NK-92 treated with Interleukin-12 subunit alpha and Interleukin-12 subunit beta, amount 100 ng/mL, for 24 hours (cell line): Measurements from ENCODE around the gene ERBB3.
A peak's percentile ranks its signal among the peaks of the same experiment; 100 is the strongest.
"Not testable (repeated sequence)": the region's sequence is repeated elsewhere in the genome, so short reads cannot be mapped to it uniquely, and the experiment has no call there.

Source experiments
- DNase-seq: peaks from one replicate; lab custom pipeline; 2025; lab: John Stamatoyannopoulos, UW

ERBB3 gene

DNA sequence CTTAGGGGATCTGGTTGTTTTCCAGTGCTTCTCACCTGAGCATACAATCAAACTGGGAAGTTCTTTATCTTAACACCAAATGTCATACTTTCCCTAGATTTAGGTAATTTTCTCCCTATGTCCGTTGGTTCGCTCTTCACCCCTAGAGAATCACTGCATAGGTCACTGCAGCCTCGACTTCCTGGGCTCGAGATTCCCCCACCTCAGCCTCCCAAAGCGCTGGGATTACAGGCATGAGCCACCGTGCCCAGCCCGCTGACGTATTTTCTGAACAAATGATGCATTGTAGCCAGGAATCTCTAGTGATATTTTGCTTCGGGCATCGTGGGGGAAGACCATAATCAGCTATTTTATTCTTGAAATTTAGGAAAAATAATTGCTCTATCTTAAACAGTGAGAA lies 35.4 kb downstream of the ERBB3 start:
- no peak for DNase-seq

DNA sequence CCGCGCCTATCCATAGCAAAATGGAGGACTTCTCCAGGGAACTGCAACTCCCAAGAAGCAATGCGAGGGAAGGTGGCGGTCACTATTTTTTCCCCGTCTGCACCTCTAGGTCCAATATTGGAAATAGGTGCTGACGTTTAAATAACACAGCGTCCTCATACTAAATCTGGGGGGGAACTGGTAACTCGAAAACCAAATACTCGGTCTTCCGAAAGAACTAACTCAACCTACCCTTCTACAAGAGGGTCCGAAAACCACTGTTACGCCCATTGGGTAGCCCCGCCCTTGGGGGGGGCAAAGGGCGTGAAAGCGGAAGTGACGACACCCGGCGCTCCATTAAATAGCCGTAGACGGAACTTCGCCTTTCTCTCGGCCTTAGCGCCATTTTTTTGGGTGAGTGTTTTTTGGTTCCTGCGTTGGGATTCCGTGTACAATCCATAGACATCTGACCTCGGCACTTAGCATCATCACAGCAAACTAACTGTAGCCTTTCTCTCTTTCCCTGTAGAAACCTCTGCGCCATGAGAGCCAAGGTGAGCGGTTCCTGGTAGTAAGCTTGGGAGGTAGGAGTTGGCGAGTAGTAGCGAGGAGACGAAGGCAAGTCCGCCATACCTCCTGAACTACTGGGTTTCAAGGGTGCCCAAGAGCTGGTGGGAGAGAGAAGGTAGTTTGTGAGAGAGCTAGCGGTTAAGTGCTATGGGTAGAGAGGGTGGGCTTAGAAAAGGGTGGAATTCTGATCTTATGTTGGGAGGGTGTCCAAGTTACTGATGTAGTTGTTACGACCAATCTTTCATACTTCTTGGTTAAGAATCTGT lies 36.5 kb downstream of the ERBB3 start, which contains the start of gene RPL41:
TSS of gene RPL41 (plus strand) at position 367 of the 815 bp plus-strand sequence.
- peak; percentile 71 for DNase-seq

DNA sequence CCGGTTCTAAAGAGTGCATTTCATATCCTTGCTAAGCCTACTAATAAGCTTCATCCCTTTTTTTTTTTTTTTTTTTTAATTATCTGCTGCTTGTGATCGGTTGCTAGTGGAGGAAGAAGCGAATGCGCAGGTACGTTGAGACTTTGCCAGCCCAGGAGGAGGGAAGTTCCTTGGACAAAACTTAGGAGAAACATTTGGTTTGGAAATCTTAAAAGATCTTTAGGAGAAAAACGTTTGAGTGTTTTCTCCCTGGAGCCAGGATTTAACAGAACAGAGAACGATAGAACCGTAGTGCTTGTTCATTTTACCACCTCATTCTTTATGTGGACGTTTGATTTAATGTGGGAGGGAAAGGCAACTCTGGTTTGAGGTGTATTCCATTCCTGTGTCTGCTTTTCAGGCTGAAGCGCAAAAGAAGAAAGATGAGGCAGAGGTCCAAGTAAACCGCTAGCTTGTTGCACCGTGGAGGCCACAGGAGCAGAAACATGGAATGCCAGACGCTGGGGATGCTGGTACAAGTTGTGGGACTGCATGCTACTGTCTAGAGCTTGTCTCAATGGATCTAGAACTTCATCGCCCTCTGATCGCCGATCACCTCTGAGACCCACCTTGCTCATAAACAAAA lies 37.2 kb downstream of the ERBB3 start:
- DNase-seq: not testable (repeated sequence)

GRCh38 chr12:56117778-56118687 lies 38.1 kb downstream of the ERBB3 start, which contains the start of gene ZC3H10:
ZC3H10 (plus strand) TSS chr12:56118266; CDS start chr12:56120563, 2,297 bp downstream.
- peak; percentile 96 for DNase-seq

DNA sequence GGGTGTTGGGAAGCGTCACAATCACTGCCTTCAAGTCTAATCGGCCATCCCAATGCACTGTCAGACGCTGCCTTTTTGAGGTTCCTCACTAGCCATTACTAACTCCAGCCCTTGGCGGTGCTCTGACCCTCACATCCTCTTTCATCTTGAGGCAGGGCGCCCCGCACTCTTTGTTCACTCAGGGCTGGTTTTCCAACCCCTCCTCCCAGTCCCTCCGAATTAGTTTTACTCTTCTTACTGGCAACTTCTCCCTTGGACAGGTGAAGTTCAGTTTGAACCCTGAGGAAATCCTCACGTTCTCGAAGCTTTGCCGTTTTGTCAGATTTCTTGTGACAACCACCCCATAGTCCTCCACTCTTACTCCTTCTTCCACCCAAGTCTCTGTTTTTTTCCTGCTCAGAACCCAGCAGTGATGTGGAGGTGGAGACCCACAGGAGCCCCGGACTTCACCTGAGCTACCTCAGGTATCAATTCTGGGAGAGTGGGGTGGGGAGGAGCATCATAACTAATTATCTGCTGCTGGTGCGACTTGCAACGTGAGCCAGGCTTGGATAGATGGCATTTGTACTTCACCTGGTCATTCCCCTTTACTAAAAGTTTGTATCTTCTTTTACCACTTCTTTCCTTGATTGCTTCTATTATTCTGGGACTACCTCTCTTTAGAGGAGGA lies 38.9 kb downstream of the ERBB3 start:
- DNase-seq: no peak

DNA sequence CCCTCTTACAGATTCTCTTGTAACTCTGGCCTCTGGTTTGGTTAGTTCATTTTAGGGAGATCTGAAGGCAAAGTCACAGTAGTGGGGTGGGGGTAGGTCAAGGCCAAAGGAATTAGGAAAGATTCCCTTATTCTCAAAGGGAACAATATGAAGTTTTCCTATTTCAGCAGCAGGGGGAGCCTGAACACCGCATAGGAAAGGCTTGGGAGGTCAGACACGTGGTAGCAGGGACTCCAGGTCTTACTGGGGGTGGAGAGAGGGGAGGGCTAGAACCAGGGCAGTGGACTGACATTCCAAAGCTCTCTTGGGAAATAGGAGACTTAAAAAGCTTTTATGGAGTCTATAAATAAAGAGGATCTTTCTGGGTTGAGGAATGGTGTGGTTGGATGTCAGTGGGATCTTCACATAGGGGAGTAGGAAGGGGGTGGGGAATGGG lies 39.4 kb downstream of the ERBB3 start:
- peak; percentile 40 for DNase-seq

- DNase-seq: no peak
Observed at GRCh38 chr12:56120158-56120846, 40.3 kb downstream of the ERBB3 start.

DNA sequence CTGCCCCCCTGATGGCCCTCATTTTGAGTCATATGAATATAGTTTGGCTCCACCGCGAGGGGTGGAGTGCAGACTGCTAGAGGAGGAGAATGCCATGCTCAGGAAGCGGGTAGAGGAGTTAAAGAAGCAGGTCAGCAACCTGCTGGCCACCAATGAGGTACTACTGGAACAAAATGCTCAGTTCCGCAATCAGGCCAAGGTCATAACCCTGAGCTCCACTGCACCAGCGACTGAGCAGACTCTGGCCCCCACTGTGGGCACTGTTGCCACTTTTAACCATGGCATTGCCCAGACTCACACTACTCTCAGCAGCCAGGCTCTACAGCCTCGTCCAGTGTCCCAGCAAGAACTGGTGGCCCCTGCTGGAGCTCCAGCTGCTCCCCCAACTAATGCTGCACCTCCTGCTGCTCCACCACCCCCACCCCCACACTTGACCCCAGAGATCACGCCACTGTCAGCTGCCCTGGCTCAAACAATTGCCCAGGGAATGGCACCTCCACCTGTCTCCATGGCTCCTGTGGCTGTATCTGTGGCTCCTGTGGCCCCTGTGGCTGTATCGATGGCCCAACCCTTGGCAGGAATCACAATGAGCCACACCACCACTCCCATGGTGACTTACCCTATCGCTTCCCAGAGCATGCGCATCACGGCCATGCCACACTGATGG lies 41.4 kb downstream of the ERBB3 start:
- no peak for DNase-seq

- DNase-seq: no peak
Observed at GRCh38 chr12:56122637-56123036, 42.7 kb downstream of the ERBB3 start.

GRCh38 chr12:56124133-56124532 lies 44.2 kb downstream of the ERBB3 start:
- DNase-seq: no peak

DNA sequence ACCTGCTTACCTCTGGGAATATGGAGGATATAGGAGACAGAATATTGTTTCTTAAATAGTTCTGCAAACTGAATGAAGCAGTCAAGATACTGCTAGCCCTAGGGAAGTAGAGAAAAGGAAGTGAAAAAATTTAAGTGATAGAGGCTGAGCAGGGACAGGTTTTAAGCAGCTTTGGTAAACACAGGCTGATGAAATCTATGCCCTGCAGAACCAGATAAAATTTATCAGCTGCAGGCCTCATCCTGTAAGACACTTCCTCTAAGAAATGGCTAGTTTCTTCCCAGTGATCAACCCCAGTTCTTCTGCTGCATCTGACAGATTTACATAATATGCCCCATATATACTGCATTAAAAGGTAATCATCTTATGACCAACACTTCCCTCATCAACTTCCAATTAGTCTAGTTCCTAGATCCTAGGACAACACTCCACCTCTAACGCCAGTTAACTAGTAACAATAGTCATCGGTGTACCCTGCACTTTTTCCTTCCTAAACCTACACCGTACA lies 46.8 kb downstream of the ERBB3 start:
- no peak for DNase-seq

GRCh38 chr12:56127485-56127887 lies 47.5 kb downstream of the ERBB3 start:
- no peak for DNase-seq

GRCh38 chr12:56127888-56128669 lies 48.1 kb downstream of the ERBB3 start, which contains the start of gene ESYT1:
ESYT1 (plus strand) TSS chr12:56128267; CDS start chr12:56128320, 53 bp downstream.
- DNase-seq: peak; percentile 97

- no peak for DNase-seq
Observed at GRCh38 chr12:56128670-56129205, 48.8 kb downstream of the ERBB3 start.

DNA sequence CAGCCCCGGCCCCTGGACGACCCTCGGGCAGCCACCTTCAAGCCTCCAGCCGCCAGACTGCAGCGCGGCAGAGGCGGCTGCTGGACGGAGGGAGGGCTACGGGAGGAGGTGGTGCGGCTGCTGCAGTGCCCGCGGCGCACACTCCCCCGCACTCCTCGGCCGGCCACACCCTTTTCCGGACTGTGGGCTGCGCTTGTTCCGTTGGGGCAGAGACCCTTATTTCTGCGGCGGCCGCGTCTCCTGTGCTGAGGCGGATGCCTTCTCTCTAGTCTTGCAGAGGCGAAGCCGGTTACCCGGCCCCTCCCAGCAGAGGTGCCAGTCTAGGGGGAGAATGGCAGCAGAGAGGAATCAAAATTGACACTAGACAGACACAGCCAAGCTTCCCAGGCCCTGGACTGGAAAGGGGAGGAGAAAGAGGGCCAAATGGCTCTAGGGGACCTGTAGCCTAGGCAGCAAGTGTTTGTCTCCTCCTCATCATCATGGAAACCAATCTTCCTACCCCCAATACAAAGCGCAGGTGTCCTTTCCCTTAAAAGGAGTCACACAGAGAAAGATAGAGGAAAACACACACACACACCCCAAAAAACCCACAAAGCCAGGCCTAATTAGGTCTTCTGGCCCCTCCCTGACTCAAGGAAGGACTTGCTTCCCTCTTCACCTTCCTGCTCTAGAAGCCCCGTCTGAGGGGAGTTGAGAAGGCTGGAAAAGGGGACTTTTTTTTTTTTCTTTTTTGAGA lies 49.4 kb downstream of the ERBB3 start:
- peak; percentile 74 for DNase-seq

DNA sequence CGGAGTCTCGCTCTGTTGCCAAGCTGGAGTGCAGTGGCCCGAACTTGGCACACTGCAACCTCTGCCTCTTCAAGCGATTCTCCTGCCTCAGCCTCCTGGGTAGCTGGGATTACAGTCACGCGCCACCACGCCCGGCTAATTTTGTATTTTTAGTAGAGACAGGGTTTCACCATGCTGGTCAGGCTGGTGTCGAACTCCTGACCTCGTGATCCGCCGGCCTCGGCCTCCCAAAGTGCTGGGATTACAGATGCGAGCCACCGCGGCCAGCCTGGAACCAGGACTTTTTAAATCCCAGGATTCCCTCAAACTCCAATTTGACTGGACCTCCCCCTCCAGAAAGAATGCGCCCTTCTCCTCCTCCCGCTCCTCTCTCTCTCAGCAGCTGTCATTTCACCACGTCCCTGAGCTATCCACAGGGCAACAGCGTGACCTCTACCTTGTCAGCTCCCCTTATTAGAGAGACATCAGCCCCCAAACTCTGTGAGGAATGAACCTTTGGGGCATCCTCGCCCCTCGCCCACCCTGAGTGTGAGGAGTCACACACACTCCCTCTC lies 50.1 kb downstream of the ERBB3 start:
- no peak for DNase-seq

DNA sequence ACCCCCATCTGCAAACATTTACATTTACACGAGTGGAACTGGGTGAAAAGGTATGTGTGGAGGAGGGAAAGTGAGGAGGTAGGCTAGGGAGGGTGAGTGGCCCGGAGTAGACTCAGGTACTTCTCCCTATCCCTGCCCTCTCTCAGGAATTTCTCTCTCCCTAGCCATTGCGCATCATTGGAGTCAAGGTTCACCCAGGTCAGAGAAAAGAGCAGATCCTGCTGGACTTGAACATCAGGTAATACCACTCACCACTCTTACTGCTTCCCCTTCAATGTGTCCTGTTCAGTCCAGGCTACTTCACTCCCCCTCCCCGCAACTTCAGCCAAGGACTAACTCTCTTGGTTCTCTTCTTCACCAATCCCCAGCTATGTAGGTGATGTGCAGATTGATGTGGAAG lies 50.9 kb downstream of the ERBB3 start:
- no peak for DNase-seq

DNA sequence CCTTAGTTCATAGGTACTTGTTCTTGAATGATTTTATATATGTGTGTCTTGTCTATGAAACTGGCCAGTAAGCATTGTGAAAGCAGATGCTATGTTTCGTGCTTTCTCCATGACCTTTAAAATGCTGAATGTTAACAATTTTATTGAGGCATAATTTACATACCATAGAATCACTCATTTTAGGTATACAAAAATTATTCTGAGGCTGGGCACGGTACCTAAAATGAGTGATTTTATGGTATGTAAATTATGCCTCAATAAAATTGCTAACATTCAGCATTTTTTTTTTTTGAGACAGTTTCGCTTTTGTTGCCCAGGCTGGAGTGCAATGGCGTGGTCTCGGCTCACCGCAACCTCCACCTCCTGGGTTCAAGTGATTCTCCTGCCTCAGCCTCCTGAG lies 54.9 kb downstream of the ERBB3 start:
- no peak for DNase-seq
